GM06990 (cell line): ENCODE data around the gene GATA5.

Source experiments
- DNase-seq: peaks from one replicate; pipeline ENCODE4 v3.0.0-alpha.2; 2011; ENCODE audit not compliant: insufficient read length; ENCODE audit errors: extremely low read depth
- H3K27me3 ChIP-seq: replicated peaks from 2 replicates; pipeline ENCODE4 v1.6.0; 2011; ENCODE audit warnings: low read length; ENCODE audit not compliant: control insufficient read depth, insufficient read depth
- H3K36me3 ChIP-seq: 2 replicates; pipeline ENCODE4 v1.5.1; 2011; ENCODE audit warnings: low read length; ENCODE audit not compliant: control insufficient read depth, insufficient read depth
- H3K4me3 ChIP-seq: replicated peaks from 2 replicates; pipeline ENCODE4 v1.5.1; 2011; ENCODE audit warnings: low read depth, mild to moderate bottlenecking, control low read depth, low read length
- CTCF ChIP-seq: IDR thresholded peaks from 2 replicates; pipeline ENCODE4 v1.5.1; 2011; ENCODE audit warnings: low read length, control low read depth, mild to moderate bottlenecking, inconsistent platforms; ENCODE audit not compliant: insufficient read depth, poor library complexity, severe bottlenecking

GATA5 gene

GRCh38 chr20:62485701-62486089, 9.9 kb upstream of the GATA5 start:
- TF ChIP-seq CTCF, result no peak

GRCh38 chr20:62485062-62485700, 9.4 kb upstream of the GATA5 start:
- Histone ChIP-seq H3K4me3 (no peak overlapping the region), H3K27me3 (peaks cover 3% of the 10 kb centered on the region; the same call in 1 of the 2 replicates), H3K36me3 (no peaks in the 10 kb centered on the region)
- no peak for TF ChIP-seq CTCF
- DNase-seq, result no peak

More at GRCh38 chr20:62485701-62486089, 9.9 kb upstream of the GATA5 start:
- H3K27me3 ChIP-seq, result peaks cover 3% of the 10 kb centered on the region; the same call in 1 of the 2 replicates
- no peak for DNase-seq
- no peak overlapping the region for H3K4me3 ChIP-seq
- H3K36me3 ChIP-seq, result no peaks in the 10 kb centered on the region

GRCh38 chr20:62484478-62484877, 8.7 kb upstream of the GATA5 start:
- Histone ChIP-seq H3K27me3 (peaks cover 3% of the 10 kb centered on the region; the same call in 1 of the 2 replicates), H3K4me3 (no peak overlapping the region), H3K36me3 (no peaks in the 10 kb centered on the region)
- DNase-seq, result no peak
- no peak for TF ChIP-seq CTCF

DNA sequence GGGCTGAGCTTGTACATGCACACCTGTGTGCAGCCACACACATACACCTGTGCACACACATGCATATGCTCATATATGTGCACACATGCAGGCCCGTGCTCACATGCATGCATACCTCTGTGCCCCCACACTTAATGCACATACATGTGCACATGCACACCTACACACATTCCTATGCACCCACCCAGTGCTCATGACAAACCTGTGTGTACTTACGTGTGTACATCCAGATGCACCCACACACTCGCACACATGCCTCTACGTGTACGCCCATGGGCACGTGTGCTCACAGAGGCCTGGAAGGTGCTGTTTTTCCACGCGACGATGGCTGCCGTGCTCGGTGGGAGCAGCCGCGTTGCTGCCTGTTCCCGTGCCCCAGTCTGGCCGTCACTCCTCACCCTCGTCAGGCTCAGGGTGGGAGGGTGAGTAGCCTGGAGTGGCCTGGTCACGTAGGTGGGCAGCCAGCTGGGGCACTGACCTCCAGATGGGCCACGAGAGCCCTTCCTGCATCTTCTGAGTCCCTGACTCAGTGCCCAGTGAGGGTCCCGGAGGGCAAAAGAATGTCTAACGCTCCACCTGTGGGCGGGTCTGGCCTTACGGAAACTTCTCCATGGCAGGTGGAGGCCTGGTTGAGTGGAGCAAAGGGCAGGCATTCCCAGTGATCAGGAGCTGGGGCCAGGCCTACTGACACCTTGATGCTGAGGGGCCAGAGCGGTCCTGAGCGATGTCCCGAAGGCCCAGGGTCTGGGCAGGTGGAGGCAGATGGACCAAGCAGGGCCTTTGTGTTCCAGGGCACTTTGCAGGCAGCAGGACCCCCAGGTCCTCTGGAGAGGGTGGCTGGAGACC, 8.0 kb upstream of the GATA5 start:
- H3K4me3 ChIP-seq, result no peak overlapping the region
- no peak for TF ChIP-seq CTCF
- H3K36me3 ChIP-seq, result no peaks in the 10 kb centered on the region
- H3K27me3 ChIP-seq, result peaks cover 3% of the 10 kb centered on the region; the same call in 1 of the 2 replicates
- DNase-seq, result no peak

DNA sequence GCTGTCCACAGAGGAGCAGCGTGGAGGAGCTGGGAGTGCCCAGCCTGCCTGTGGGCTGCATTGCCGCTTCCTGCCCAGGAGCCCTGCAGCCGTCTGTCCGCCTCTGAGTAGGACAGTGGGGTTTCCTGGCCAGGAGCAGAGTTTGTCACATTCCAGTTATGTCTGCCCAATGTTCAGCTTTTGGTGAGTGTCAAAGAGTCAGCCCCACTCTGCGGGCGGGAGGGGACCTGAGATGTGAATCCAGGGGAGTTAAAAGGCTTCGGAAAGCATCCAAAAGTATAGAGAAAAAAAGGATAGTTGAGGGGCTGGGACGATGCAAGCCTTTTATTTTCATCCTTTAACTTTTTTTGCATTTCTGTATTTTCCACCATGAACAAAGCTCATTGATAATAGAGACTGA, 7.2 kb upstream of the GATA5 start:
- no peak for TF ChIP-seq CTCF
- no peaks in the 10 kb centered on the region for H3K36me3 ChIP-seq
- no peak for DNase-seq
- H3K4me3 ChIP-seq, result no peak overlapping the region
- H3K27me3 ChIP-seq, result peaks cover 3% of the 10 kb centered on the region
